Mesenchymal stem cell (in vitro differentiated cells and primary cell): ENCODE results near the gene DGKD.
"Not testable (repeated sequence)": the region's sequence is repeated elsewhere in the genome, so short reads cannot be mapped to it uniquely, and the experiment has no call there.

Experiments
- DNase-seq: peaks from one replicate; pipeline ENCODE4 v3.0.0-alpha.2; 2013
- H2AFZ ChIP-seq: one replicate; pipeline ENCODE4 v1.6.1; 2013; ENCODE audit warnings: low read depth, mild to moderate bottlenecking, control low read depth, inconsistent platforms, low read length, moderate library complexity
- H2AK5ac ChIP-seq: 2 replicates; pipeline ENCODE4 v1.6.1; 2013; ENCODE audit warnings: low read length, moderate library complexity, mild to moderate bottlenecking, inconsistent platforms; ENCODE audit not compliant: severe bottlenecking
- H2BK120ac ChIP-seq: one replicate; pipeline ENCODE4 v1.6.1; 2013; ENCODE audit warnings: low read depth, mild to moderate bottlenecking, inconsistent platforms, low read length, moderate library complexity
- H2BK12ac ChIP-seq, 2 experiments: one replicate each; pipeline ENCODE4 v1.6.1; 2013; ENCODE audit warnings: inconsistent platforms in 2 of 2, low read length in 2 of 2, mild to moderate bottlenecking in 2 of 2, moderate library complexity in 2 of 2, control low read depth in 1 of 2
- H2BK15ac ChIP-seq: one replicate; pipeline ENCODE4 v1.6.1; 2013; ENCODE audit warnings: mild to moderate bottlenecking, low read depth, inconsistent platforms; ENCODE audit not compliant: poor library complexity, severe bottlenecking
- H2BK5ac ChIP-seq: 2 replicates; pipeline ENCODE4 v1.6.1; 2013; ENCODE audit warnings: low read depth, mild to moderate bottlenecking, low read length, control low read depth, inconsistent platforms; ENCODE audit not compliant: poor library complexity, severe bottlenecking
- H3K14ac ChIP-seq, 2 experiments: one replicate each; pipeline ENCODE4 v1.6.1; 2013; ENCODE audit warnings: inconsistent platforms in 2 of 2, low read length in 2 of 2, control low read depth in 1 of 2, mild to moderate bottlenecking in 1 of 2, moderate library complexity in 1 of 2
- H3K18ac ChIP-seq, 2 experiments: one replicate each; pipeline ENCODE4 v1.6.1; 2013; ENCODE audit warnings: inconsistent platforms in 2 of 2, low read length in 2 of 2, control low read depth in 1 of 2, low read depth in 1 of 2, mild to moderate bottlenecking in 1 of 2
- H3K23ac ChIP-seq, 2 experiments: one replicate each; pipeline ENCODE4 v1.6.1; 2013; ENCODE audit warnings: inconsistent platforms in 2 of 2, low read length in 2 of 2, mild to moderate bottlenecking in 2 of 2, moderate library complexity in 2 of 2, control low read depth in 1 of 2
- H3K27ac ChIP-seq: 2 replicates; pipeline ENCODE4 v1.5.1; 2013; ENCODE audit warnings: mild to moderate bottlenecking, moderate library complexity, low read length, control low read depth, inconsistent platforms; ENCODE audit not compliant: poor library complexity, severe bottlenecking
- H3K27me3 ChIP-seq, 2 experiments: 2 replicates each; pipeline versions ENCODE4 v1.6.1 to v1.7.0; 2013; ENCODE audit warnings: low read length in 2 of 2, mild to moderate bottlenecking in 2 of 2, moderate library complexity in 2 of 2, control low read depth in 1 of 2, inconsistent platforms in 1 of 2; ENCODE audit not compliant: control insufficient read depth in 1 of 2, insufficient read depth in 1 of 2
- H3K36me3 ChIP-seq, 2 experiments: 2 replicates each; pipeline versions ENCODE4 v1.6.1 to v1.7.0; 2013; ENCODE audit warnings: low read length in 2 of 2, control low read depth in 1 of 2, inconsistent platforms in 1 of 2, low read depth in 1 of 2, mild to moderate bottlenecking in 1 of 2; ENCODE audit not compliant: insufficient read depth in 2 of 2, control insufficient read depth in 1 of 2
- H3K4ac ChIP-seq, 2 experiments: one replicate each; pipeline ENCODE4 v1.6.1; 2013; ENCODE audit warnings: inconsistent platforms in 2 of 2, low read length in 2 of 2, mild to moderate bottlenecking in 2 of 2, moderate library complexity in 2 of 2, control low read depth in 1 of 2, low read depth in 1 of 2
- H3K4me1 ChIP-seq: 2 replicates; pipeline ENCODE4 v1.6.1; 2013; ENCODE audit warnings: low read depth, low read length, control low read depth; ENCODE audit not compliant: control insufficient read depth, insufficient read depth
- H3K4me2 ChIP-seq: 2 replicates; pipeline ENCODE4 v1.6.1; 2013; ENCODE audit warnings: low read length, mild to moderate bottlenecking, inconsistent platforms; ENCODE audit not compliant: poor library complexity, severe bottlenecking
- H3K4me3 ChIP-seq, 2 experiments: 2 replicates each; pipeline versions ENCODE4 v1.5.1 to v1.7.0; 2013; ENCODE audit warnings: low read length in 2 of 2, mild to moderate bottlenecking in 2 of 2, control low read depth in 1 of 2, low read depth in 1 of 2; ENCODE audit not compliant: insufficient read depth in 1 of 2
- H3K79me1 ChIP-seq: replicated peaks from 2 replicates; pipeline ENCODE4 v1.6.1; 2013; ENCODE audit warnings: mild to moderate bottlenecking, control low read depth, low read length, inconsistent platforms; ENCODE audit not compliant: poor library complexity, severe bottlenecking
- H3K9ac ChIP-seq: 2 replicates; pipeline ENCODE4 v1.7.0; 2013; ENCODE audit warnings: mild to moderate bottlenecking, low read length, moderate library complexity
- H3K9me3 ChIP-seq: 2 replicates; pipeline ENCODE4 v1.7.0; 2013; ENCODE audit warnings: mild to moderate bottlenecking, low read length; ENCODE audit not compliant: control insufficient read depth
- H4K8ac ChIP-seq: one replicate; pipeline ENCODE4 v1.6.1; 2013; ENCODE audit warnings: inconsistent platforms, mild to moderate bottlenecking, low read length, moderate library complexity
- H4K91ac ChIP-seq: one replicate; pipeline ENCODE4 v1.6.1; 2013; ENCODE audit warnings: mild to moderate bottlenecking, low read length, inconsistent platforms
- WGBS: methylation state at CpG from one replicate; pipeline ENCODE4 v1.1.7; 2013; ENCODE audit warnings: mixed read lengths; 5-methylcytosine and 5-hydroxymethylcytosine counted together

DGKD gene

DNA sequence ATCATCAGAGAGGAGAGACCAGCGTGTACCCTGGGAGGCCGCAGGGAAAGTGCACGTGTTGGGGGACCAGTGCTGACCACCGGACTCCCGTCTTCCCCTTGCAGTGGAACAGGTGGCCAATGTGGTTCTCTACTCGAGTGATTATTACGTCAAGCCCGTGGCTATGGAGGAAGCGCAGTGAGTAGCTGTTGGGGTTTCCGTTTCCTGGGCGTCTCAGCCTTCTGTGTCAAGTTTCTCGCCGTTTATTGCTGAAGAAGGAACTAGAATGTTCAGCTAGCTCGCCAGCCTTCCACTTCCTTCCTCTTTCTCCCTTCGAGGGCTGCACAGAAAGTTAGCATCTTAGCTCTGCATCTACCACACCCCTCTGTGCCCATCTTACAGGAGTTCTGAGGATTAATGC is 22.8 kb upstream of the DGKD start:
- H3K9me3 ChIP-seq: no peaks in the 10 kb centered on the region
- H3K4me3 ChIP-seq: no peak overlapping the region
- no peak overlapping the region for H4K8ac ChIP-seq
- H3K4me1 ChIP-seq: peaks cover 5% of the 10 kb centered on the region
- no peak overlapping the region for H3K23ac ChIP-seq
- no peak overlapping the region for H3K18ac ChIP-seq
- no peaks in the 10 kb centered on the region for H3K79me1 ChIP-seq
- no peak overlapping the region for H2BK15ac ChIP-seq
- H2BK5ac ChIP-seq: no peak overlapping the region
- H2BK12ac ChIP-seq: no peak overlapping the region
- H2AK5ac ChIP-seq: no peak overlapping the region
- DNase-seq: no peak
- no peak overlapping the region for H2AFZ ChIP-seq
- H3K36me3 ChIP-seq: no peaks in the 10 kb centered on the region
- H2BK120ac ChIP-seq: no peak overlapping the region
- H3K27me3 ChIP-seq: peaks cover 13 to 45% of the 10 kb centered on the region in 2 experiments
- 96% methylated on average over 14 of the region's 15 CpGs for WGBS
- H3K14ac ChIP-seq: no peak overlapping the region
- no peak overlapping the region for H3K4ac ChIP-seq
- no peak overlapping the region for H3K9ac ChIP-seq
- no peak overlapping the region for H3K4me2 ChIP-seq
- no peak overlapping the region for H3K27ac ChIP-seq
- no peak overlapping the region for H4K91ac ChIP-seq

DNA sequence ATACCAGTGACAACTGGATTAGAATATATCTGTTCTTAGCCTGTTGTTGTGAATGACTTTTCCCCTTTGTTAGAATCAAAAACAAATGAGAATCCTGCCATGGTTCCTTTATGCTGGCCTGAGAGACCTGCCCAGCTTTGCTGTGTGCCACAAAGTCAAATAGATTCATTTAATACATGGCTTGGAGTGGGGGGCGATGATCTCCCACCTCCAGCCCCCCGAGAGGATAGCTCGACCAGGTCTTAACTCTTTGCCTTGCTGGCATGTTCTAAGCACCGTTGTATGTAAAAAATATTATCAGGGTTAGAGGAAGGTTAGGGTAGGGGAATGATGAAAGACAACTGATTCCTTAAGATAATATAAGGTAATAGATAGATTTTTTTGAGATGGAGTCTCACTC is 22.2 kb upstream of the DGKD start:
- H3K27me3 ChIP-seq: peaks cover 14 to 51% of the 10 kb centered on the region in 2 experiments
- no peak overlapping the region for H2BK120ac ChIP-seq
- no peak overlapping the region for H3K9ac ChIP-seq
- no peak overlapping the region for H4K8ac ChIP-seq
- H3K18ac ChIP-seq: no peak overlapping the region
- no peak overlapping the region for H2BK15ac ChIP-seq
- H2AK5ac ChIP-seq: no peak overlapping the region
- H2AFZ ChIP-seq: no peak overlapping the region
- no peaks in the 10 kb centered on the region for H3K36me3 ChIP-seq
- no peak overlapping the region for H2BK12ac ChIP-seq
- 95% methylated on average over 4 of the region's 4 CpGs for whole genome bisulfite sequencing
- no peak overlapping the region for H4K91ac ChIP-seq
- H3K4me1 ChIP-seq: peaks cover 5% of the 10 kb centered on the region
- H3K4me3 ChIP-seq: no peak overlapping the region
- DNase-seq: no peak
- H3K14ac ChIP-seq: no peak overlapping the region
- no peak overlapping the region for H2BK5ac ChIP-seq
- H3K9me3 ChIP-seq: no peaks in the 10 kb centered on the region
- no peak overlapping the region for H3K23ac ChIP-seq
- no peak overlapping the region for H3K4ac ChIP-seq
- no peaks in the 10 kb centered on the region for H3K79me1 ChIP-seq
- no peak overlapping the region for H3K27ac ChIP-seq
- no peak overlapping the region for H3K4me2 ChIP-seq

DNA sequence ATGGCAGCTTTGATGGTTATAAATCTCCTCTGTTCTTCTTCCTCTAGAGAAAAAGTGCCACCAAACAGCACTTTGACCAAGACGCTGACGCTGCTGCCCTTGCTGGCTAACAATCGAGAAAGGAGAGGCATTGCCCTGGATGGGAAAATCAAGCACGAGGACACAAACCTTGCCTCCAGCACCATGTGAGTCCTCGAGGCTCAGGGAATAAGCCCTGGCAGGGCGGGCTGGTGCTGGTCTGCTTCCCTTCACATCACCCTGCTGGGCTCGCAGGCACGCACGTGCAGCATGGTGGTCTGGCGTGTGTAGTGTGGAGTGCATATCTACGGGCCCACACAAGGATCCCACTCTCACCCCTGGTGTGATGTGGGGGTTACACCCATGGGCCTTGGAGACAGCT is 19.4 kb upstream of the DGKD start:
- peaks cover 26 to 72% of the 10 kb centered on the region in 2 experiments for H3K27me3 ChIP-seq
- 91% methylated on average over 11 of the region's 11 CpGs for WGBS

GRCh38 chr2:233336091-233336490 is 18.2 kb upstream of the DGKD start:
- not testable (repeated sequence) for H2BK15ac ChIP-seq, H3K27ac ChIP-seq, H4K91ac ChIP-seq, H4K8ac ChIP-seq, H3K9me3 ChIP-seq, H3K4me2 ChIP-seq, H3K4me1 ChIP-seq, H3K4me3 ChIP-seq, H2BK120ac ChIP-seq, H3K79me1 ChIP-seq, H3K36me3 ChIP-seq, H3K23ac ChIP-seq, H2BK5ac ChIP-seq, DNase-seq, H3K9ac ChIP-seq, H2BK12ac ChIP-seq, H3K14ac ChIP-seq, H2AK5ac ChIP-seq, H3K18ac ChIP-seq, H2AFZ ChIP-seq, H3K4ac ChIP-seq
- over 99% methylated on average over 8 of the region's 13 CpGs for WGBS
- peaks cover 26 to 75% of the 10 kb centered on the region in 2 experiments for H3K27me3 ChIP-seq

More for the DNA sequence above, 19.4 kb upstream of the DGKD start:
- Histone ChIP-seq H3K4me1 (peaks cover under 1% of the 10 kb centered on the region), H2BK15ac (no peak overlapping the region), H3K9me3 (no peaks in the 10 kb centered on the region), H2BK12ac (no peak overlapping the region), H3K4ac (no peak overlapping the region), H3K18ac (no peak overlapping the region), H4K8ac (no peak overlapping the region), H4K91ac (no peak overlapping the region), H2AFZ (no peak overlapping the region), H3K4me2 (no peak overlapping the region), H2AK5ac (no peak overlapping the region), H3K23ac (no peak overlapping the region), H3K79me1 (no peaks in the 10 kb centered on the region), H2BK5ac (no peak overlapping the region), H3K36me3 (no peaks in the 10 kb centered on the region), H3K14ac (no peak overlapping the region), H2BK120ac (no peak overlapping the region), H3K27ac (no peak overlapping the region), H3K9ac (no peak overlapping the region), H3K4me3 (no peak overlapping the region)
- no peak for DNase-seq
